NT2/D1 (cell line): ENCODE measurements around the gene LMCD1.

Experiments used
- SUZ12 ChIP-seq: IDR thresholded peaks from 2 replicates; pipeline ENCODE4 v1.6.1; 2011; ENCODE audit not compliant: insufficient read length, insufficient read depth; ENCODE audit errors: extremely low read depth
- YY1 ChIP-seq: IDR thresholded peaks from 2 replicates; pipeline ENCODE4 v1.6.1; 2011; ENCODE audit not compliant: insufficient read length, insufficient read depth
- ZNF274 ChIP-seq: IDR thresholded peaks from 2 replicates; pipeline ENCODE4 v1.6.1; 2011; ENCODE audit warnings: mild to moderate bottlenecking, low read depth, low read length

DNA sequence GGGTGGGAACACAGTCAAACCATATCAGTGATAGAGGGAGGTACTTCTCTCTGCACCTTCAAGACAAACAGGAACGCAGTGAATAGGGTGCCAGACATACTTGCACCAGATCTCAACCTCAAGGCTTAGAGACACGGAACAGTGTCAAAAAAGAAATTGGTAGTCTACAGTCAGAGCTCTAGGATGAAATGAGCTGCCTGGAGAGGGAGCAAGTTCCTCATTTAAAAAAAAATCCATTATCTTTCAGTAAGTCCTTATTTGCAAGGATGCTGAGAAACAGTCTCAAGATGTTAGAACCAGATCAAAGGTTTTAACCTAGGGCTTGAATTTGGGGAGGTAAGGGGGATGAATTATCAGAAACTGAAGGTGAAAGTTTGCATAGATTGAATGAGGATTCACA is 20.2 kb upstream of the LMCD1 start:
- TF ChIP-seq SUZ12, result no peak
- no peak for TF ChIP-seq ZNF274
- no peak for TF ChIP-seq YY1
